ENCODE data around the gene ASXL3. TPM values are rescaled to one million over a fixed set of nuclear protein-coding genes. Genes with fewer than 3 reads are reported as not detected.

ASXL3 gene
- total and polyA plus RNA-seq, 9 of the 15 experiments (the other 6 are each of a cell fraction or from before 2014, with no cell fraction given): not detected

- Histone ChIP-seq H3K79me2 (ENCODE audit: control insufficient read depth, insufficient read depth, low read length) (no peaks in the 10 kb centered on the region), H3K27ac (ENCODE audit: extremely low read depth, low read depth, low read length) (no peak overlapping the region), H3K4me2 (ENCODE audit: insufficient read depth, low read length) (no peak overlapping the region), H3K27me3 (ENCODE audit: control insufficient read depth in 2 of 2, insufficient read depth in 2 of 2, low read length in 2 of 2) (no peaks in the 10 kb centered on the region), H3K36me3 (ENCODE audit: control insufficient read depth, insufficient read depth, low read length) (no peaks in the 10 kb centered on the region), H2AFZ (ENCODE audit: low read depth, low read length) (no peak overlapping the region), H3K4me1 (replicated peaks in 1 of 2; ENCODE audit: control insufficient read depth in 2 of 2, insufficient read depth in 2 of 2, low read length in 2 of 2) (no peaks in the 10 kb centered on the region), H3K9me3 (replicated peaks; ENCODE audit: control insufficient read depth, insufficient read depth, low read depth, low read length) (no peaks in the 10 kb centered on the region; the same call in 1 of the 2 replicates), H3K9me1 (ENCODE audit: control insufficient read depth, insufficient read depth, low read length) (no peaks in the 10 kb centered on the region), H4K20me1 (replicated peaks; ENCODE audit: control insufficient read depth, insufficient read depth, low read length) (no peaks in the 10 kb centered on the region), H3K4me3 (no peak overlapping the region), H3K9ac (ENCODE audit: insufficient read depth in 1 of 2, low read depth in 2 of 2, low read length in 2 of 2) (no peak overlapping the region)
- no TSS peak for BruUV-seq (replicated peaks)
- ATAC-seq (no peak), DNase-seq (ENCODE audit: extremely low read depth in 1 of 4, low spot score in 3 of 4) (no peak), FAIRE-seq (no peak)
- TF ChIP-seq MAFG (tag; conservative IDR thresholded peaks at IDR 0.05) (no peak), JUNB (CRISPR knock-in tag; conservative IDR thresholded peaks at IDR 0.05) (no peak), EZH2 (IDR thresholded peaks at IDR 0.05; ENCODE audit: borderline replicate concordance, low read depth, low read length) (no peak), MTA3 (IDR thresholded peaks at IDR 0.05; ENCODE audit: borderline replicate concordance) (no peak), GMEB1 (CRISPR knock-in tag; IDR thresholded peaks at IDR 0.05) (no peak), BHLHE40 (IDR thresholded peaks at IDR 0.05; ENCODE audit: low read length) (no peak)
- POLR2A ChIA-PET: no interaction called here
- CTCF ChIA-PET (ENCODE audit: low intra/inter-chr PET ratio): no interaction called here
- in situ Hi-C loops (cut with MboI): no loop called here
- 0% methylated on average over 1 of the region's 1 CpG for WGBS (ENCODE audit: insufficient coverage, low coverage, missing lambda C conversion rate)
- intact Hi-C loops (cut with micrococcal nuclease): no loop called here
Measured at GRCh38 chr18:33676593-33676992, 98.6 kb downstream of the ASXL3 start.

Data from K562 (cell line).